ENCODE results near the gene CFAP20DC. TPM values are rescaled to one million over a fixed set of nuclear protein-coding genes. Genes with fewer than 3 reads are reported as not detected.
"Not testable (repeated sequence)": the region's sequence is repeated elsewhere in the genome, so short reads cannot be mapped to it uniquely, and the experiment has no call there.

CFAP20DC gene
- total RNA-seq, 1 donor: 2.2 TPM

DNA sequence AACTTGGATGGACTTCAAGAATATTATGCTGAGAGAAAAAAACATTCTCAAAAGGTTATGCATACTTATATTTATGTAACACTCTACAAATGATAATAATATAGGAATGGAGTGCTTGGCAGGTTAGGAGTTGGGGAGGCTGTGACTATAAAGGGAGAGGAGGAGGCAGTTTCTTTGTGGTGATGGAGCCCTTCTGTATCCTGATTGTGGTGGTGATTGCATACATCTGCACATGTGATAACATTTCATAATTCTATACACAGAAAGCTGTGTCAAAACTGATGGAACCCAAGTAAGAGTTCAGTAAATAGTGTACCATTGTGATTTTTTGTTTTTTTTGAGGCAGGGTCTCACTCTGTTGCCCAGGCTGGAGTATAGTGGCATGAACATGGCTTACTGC is 351.6 kb downstream of the CFAP20DC start:
- no peak for DNase-seq (ENCODE audit: insufficient read length, low spot score, missing footprints)
- no peaks in the 10 kb centered on the region for H3K9me3 ChIP-seq (ENCODE audit: low read depth, low read length)
- H3K27ac ChIP-seq (ENCODE audit: low read depth, low read length): no peak overlapping the region
- no peaks in the 10 kb centered on the region for H3K36me3 ChIP-seq (ENCODE audit: insufficient read depth, low read length)
- no peaks in the 10 kb centered on the region for H4K20me1 ChIP-seq (ENCODE audit: insufficient read depth, low read length)
- H2AFZ ChIP-seq (ENCODE audit: low read length): no peak overlapping the region
- H3K4me2 ChIP-seq (ENCODE audit: insufficient read depth, low read length): no peak overlapping the region
- H3K79me2 ChIP-seq (ENCODE audit: insufficient read depth, low read length): no peaks in the 10 kb centered on the region
- no peaks in the 10 kb centered on the region for H3K4me1 ChIP-seq (ENCODE audit: insufficient read depth, low read length)
- H3K27me3 ChIP-seq (ENCODE audit: insufficient read depth, low read length): no peaks in the 10 kb centered on the region
- no peak overlapping the region for H3K4me3 ChIP-seq (ENCODE audit: insufficient read depth, low read length)
- no peak for TF ChIP-seq CTCF (IDR thresholded peaks at IDR 0.05; ENCODE audit: extremely low read depth, low read depth, low read length)

DNA sequence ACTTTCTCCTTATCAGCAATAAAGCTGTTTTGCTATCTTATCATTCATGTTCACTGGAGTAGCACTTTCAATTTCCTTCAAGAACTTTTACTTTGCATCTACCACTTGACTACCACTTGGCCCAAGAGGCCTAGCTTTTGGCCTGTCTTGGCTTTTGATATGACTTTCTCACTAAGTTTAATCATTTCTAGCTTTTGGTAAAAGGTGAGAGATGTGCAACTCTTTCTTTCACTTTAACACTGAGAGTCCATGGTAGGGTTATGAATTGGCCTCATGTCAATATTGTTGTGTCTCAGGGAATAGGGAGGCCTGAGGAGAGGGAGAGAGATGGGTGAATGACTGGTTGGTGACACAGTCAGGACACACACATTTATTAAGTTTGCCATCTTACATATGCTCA is 352.3 kb downstream of the CFAP20DC start:
- H3K27ac ChIP-seq (ENCODE audit: low read depth, low read length): no peak overlapping the region
- no peaks in the 10 kb centered on the region for H4K20me1 ChIP-seq (ENCODE audit: insufficient read depth, low read length)
- no peak overlapping the region for H3K4me3 ChIP-seq (ENCODE audit: insufficient read depth, low read length)
- no peak overlapping the region for H2AFZ ChIP-seq (ENCODE audit: low read length)
- no peaks in the 10 kb centered on the region for H3K36me3 ChIP-seq (ENCODE audit: insufficient read depth, low read length)
- no peaks in the 10 kb centered on the region for H3K4me1 ChIP-seq (ENCODE audit: insufficient read depth, low read length)
- H3K9me3 ChIP-seq (ENCODE audit: low read depth, low read length): no peaks in the 10 kb centered on the region
- H3K27me3 ChIP-seq (ENCODE audit: insufficient read depth, low read length): no peaks in the 10 kb centered on the region
- no peak for DNase-seq (ENCODE audit: insufficient read length, low spot score, missing footprints)
- no peak for TF ChIP-seq CTCF (IDR thresholded peaks at IDR 0.05; ENCODE audit: extremely low read depth, low read depth, low read length)
- H3K79me2 ChIP-seq (ENCODE audit: insufficient read depth, low read length): no peaks in the 10 kb centered on the region
- no peak overlapping the region for H3K4me2 ChIP-seq (ENCODE audit: insufficient read depth, low read length)

- H3K4me2 ChIP-seq (ENCODE audit: insufficient read depth, low read length); H2AFZ ChIP-seq (ENCODE audit: low read length); H3K27me3 ChIP-seq (ENCODE audit: insufficient read depth, low read length); DNase-seq (ENCODE audit: insufficient read length, low spot score, missing footprints); H3K36me3 ChIP-seq (ENCODE audit: insufficient read depth, low read length); H3K27ac ChIP-seq (ENCODE audit: low read depth, low read length); H3K4me3 ChIP-seq (ENCODE audit: insufficient read depth, low read length); H3K9me3 ChIP-seq (ENCODE audit: low read depth, low read length); H3K4me1 ChIP-seq (ENCODE audit: insufficient read depth, low read length); H3K79me2 ChIP-seq (ENCODE audit: insufficient read depth, low read length); H4K20me1 ChIP-seq (ENCODE audit: insufficient read depth, low read length): not testable (repeated sequence)
These were observed 353.0 kb downstream of the CFAP20DC start for GRCh38 chr3:58696813-58697212.

DNA sequence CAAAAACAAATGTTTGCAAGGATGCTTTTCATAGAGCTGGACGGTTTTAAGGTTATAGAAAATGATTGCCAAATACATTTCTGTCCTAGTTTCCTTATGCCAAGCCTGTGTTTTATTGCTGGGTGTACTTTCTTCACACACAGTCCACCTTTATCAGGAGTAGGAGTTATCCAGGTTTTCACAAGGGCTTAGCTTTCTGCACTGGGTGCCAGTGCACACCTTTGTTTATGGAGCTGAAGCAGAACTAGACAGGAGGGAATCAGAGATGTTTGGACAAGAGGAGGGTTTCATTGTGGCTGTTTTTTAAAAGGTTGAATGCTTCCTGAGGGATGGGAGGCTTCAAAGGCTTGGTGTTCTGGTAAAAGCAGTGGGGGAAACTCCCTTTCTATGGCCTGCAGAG is 353.7 kb downstream of the CFAP20DC start:
- Histone ChIP-seq H3K4me3 (ENCODE audit: insufficient read depth, low read length) (no peak overlapping the region), H3K27me3 (ENCODE audit: insufficient read depth, low read length) (no peaks in the 10 kb centered on the region), H3K27ac (ENCODE audit: low read depth, low read length) (no peak overlapping the region), H3K9me3 (ENCODE audit: low read depth, low read length) (no peaks in the 10 kb centered on the region), H3K79me2 (ENCODE audit: insufficient read depth, low read length) (no peaks in the 10 kb centered on the region), H3K4me2 (ENCODE audit: insufficient read depth, low read length) (no peak overlapping the region), H3K4me1 (ENCODE audit: insufficient read depth, low read length) (no peaks in the 10 kb centered on the region), H4K20me1 (ENCODE audit: insufficient read depth, low read length) (no peaks in the 10 kb centered on the region), H2AFZ (ENCODE audit: low read length) (no peak overlapping the region), H3K36me3 (ENCODE audit: insufficient read depth, low read length) (no peaks in the 10 kb centered on the region)
- TF ChIP-seq CTCF (IDR thresholded peaks at IDR 0.05; ENCODE audit: extremely low read depth, low read depth, low read length): no peak
- DNase-seq (ENCODE audit: insufficient read length, low spot score, missing footprints): no peak

DNA sequence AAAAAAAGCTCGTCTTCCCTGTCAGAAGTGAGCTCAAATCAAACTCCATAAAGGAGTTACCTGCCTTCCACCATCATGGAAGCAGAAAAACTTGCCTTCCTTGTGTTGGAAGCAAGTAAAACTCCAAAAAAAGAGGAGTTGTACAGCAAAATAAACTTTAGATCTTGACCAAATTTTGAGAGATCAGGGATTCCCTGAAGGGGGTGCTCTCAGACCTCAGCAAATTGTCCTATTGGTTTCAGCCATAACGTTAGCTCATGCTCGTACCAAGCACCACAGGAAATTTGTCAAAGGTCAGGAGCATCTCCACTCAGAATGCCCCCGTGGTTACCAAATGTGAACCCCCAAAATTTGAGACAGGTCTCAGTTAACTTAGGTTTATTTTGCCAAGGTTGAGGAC is 354.5 kb downstream of the CFAP20DC start:
- not testable (repeated sequence) for H4K20me1 ChIP-seq (ENCODE audit: insufficient read depth, low read length); H3K9me3 ChIP-seq (ENCODE audit: low read depth, low read length); H3K27ac ChIP-seq (ENCODE audit: low read depth, low read length)

More for the DNA sequence above, 354.5 kb downstream of the CFAP20DC start:
- not testable (repeated sequence) for H3K4me2 ChIP-seq (ENCODE audit: insufficient read depth, low read length); DNase-seq (ENCODE audit: insufficient read length, low spot score, missing footprints); H3K36me3 ChIP-seq (ENCODE audit: insufficient read depth, low read length); H3K79me2 ChIP-seq (ENCODE audit: insufficient read depth, low read length); H3K4me3 ChIP-seq (ENCODE audit: insufficient read depth, low read length); H2AFZ ChIP-seq (ENCODE audit: low read length); H3K27me3 ChIP-seq (ENCODE audit: insufficient read depth, low read length); H3K4me1 ChIP-seq (ENCODE audit: insufficient read depth, low read length)
